GM19455 (cell line): ENCODE measurements around the gene LFNG.

ENCODE experiments used
- ATAC-seq: cut with Tn5 transposase; IDR thresholded peaks from one replicate; pipeline ENCODE4 v1.9.1; 2021; ENCODE audit not compliant: unreplicated experiment

The LFNG gene

DNA sequence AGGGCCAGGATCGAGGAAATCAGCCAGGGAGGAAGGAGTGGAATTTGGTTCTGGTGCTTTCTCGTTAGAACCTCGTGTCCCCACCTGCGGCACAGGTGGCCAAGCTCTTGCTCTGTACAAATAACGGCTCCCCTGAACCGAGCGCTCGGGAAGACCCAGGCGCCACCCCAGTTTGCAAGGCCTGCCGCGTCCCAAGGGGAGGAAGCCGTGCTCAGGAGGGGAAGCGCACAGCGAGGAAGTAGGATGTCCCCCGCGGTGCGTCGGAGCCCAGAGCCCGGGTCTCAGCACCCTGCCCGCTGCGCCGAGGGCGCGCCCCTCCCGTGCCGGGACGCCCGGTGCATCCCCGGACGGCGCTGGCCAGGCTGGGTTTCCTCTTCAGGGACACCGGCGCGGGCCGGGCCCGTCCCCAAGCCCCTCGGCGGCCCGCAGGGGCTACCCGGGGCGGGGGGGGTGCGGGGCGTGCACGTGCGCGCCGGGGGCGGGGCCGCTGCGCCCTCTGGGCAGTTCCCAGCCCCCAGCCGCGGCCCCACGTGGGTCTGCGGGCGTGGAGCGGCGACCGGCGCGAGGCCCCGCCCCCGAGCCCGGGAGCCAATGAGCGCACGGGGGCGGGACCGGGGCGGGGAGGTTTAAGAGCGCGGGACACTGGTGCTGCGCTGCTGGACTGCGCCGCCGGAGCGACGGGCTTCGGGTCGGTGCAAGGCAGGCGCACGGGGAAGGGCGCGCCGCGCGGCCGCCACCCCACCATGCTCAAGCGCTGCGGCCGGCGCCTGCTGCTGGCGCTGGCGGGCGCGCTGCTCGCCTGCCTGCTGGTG lies at the start of gene LFNG:
Gene LFNG (plus strand): TSS at position 656 of the 812 bp plus-strand sequence. CDS start 88 bp downstream, at position 744.
- ATAC-seq: peak; percentile 83

DNA sequence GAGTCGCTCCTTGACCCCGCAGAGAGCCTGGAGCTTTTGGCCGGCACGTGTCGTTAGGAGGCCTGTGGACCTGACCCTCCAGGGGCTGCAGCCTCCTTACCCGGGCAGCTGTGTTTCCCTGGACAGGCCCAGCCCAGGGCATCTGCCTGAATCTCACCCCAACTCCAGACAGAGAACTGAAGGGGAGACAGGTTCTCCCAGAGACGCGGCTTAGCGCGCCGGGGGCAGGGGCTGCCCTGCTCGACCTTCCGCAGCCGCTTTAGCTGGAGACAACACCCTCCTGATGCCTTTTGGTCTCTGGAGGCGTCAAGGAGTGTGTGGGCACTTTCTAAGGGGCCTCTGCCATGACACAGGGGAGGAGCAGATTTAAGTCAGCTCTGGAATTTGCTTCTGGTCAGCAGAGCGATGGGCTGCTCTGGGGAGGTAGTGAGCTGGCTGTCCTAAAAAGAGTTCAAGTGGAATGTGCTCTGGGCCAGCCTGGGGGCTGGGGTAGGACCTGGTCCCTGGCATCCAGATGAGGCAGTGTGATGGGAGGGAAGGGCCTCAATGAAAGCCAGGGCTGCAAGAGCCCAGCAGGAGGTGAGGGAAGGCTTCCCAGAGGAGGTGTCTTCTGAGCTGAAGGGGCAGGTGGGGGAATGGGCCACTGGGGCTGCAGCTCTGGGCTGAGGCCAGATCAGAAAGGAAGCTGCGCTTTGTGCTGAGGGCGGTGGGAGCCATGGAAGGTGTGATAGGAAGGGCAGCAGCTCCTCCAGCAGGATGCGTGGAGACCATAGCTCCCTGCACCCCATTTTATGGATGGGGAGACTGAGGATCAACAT lies 49.2 kb upstream of the LFNG start:
- ATAC-seq: no peak

- ATAC-seq: no peak
Observed at GRCh38 chr7:2471022-2471329, 48.6 kb upstream of the LFNG start.

DNA sequence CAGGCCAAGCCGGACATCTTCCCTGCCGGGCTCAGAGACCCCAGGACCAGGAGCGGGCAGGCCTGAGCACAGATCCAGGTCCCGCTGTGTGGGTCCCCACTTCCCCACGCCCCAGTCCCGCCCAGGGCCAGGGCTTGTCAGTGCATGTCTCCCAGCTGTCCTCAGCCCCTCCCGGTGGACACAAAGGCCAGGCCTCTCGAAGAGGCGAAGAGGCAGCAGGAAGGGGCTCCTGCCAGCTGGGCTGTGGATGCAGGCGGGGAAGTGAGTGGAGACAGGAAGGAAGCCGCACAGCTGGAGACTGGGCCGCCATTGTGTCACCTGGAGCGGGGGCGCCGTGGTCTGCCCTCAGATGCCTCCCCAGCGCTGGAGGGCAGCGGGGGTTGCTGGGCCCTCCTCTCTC lies 48.2 kb upstream of the LFNG start:
- no peak for ATAC-seq

GRCh38 chr7:2472739-2473138 lies 46.8 kb upstream of the LFNG start:
- ATAC-seq: no peak

- no peak for ATAC-seq
Observed at GRCh38 chr7:2473496-2474180, 45.9 kb upstream of the LFNG start.

GRCh38 chr7:2474224-2474623 lies 45.4 kb upstream of the LFNG start:
- ATAC-seq: no peak

DNA sequence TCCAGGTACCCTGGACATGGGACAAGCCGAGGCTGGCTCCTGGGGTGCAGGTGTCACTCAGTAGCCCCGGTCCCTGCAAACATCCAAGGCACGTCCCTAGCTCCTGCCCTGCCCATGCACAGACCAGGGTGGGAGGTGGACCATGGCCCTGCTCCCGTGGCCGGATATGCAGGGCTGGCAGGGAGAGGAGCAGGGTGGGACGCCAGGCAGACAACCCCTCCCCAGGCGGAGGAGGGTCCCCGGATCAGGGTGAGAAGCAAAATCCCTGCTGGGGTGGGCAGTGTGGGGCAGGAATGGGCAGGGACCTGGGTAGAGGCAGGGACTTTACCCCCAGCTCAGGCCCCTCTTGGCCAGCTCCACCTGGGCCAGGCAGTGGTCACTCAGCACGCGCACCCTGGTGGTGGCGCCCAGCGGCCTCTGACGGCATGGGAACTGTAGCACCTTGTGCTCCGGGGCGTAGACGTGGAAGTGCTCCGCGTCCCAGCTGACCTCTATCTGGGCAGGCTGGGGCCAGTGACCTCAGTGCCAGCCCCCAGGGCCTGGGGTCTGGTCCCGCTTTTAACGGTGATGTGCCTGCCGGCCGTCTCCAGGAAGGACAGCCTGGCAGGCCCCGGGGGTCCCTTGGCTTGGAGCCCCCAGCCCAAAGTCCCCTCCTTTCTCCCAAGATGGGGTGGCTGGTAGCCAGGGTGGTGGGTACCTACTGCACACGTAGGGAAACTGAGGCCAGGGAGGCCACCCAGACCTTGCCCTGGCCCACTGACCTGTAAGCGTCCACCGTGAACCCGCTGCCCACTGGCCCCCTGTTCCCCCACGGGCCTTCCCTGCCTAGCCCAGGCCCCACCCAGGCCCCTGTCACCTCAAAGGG lies 44.5 kb upstream of the LFNG start:
- no peak for ATAC-seq

DNA sequence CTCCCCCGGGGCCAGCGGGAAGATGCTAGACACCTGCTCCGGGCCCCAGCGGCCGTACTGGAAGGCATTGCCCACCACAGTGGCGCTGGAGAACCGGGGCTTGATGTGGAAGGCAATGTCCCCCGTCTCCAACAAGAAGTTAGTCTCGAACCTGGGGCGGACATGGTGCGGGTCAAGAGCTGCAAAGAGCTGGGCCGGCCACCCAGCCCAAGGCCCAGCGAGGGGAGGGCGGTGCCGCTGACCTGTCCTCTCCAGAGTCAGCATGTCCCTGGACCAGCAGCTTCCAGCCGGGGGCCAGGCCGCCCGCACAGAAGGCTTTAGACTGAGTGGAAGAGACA lies 43.9 kb upstream of the LFNG start:
- no peak for ATAC-seq

DNA sequence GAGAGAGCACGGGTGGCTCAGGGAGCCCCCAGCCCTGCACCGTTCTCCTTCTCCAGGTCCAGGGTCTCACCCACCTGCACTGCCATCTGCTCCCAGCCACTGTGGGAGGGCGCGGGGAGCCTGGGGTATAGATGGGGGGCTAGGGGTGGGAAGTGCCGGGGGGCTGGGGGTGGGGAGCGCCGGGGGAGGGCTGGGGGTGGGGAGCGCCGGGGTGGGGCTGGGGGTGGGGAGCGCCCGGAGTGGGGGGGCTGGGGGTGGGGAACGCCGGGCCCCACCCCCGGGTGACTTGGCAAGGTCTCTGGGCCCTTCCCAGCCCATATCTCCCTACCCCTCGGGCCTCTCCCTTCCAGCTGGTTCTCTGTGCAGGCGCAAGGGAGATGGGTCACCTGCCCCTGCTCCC lies 43.3 kb upstream of the LFNG start, which contains the start of gene GRIFIN:
Gene GRIFIN (minus strand): TSS at position 101 of the 400 bp plus-strand sequence. CDS start 15 bp downstream, at position 86.
- ATAC-seq: no peak

GRCh38 chr7:2476776-2477446 lies 42.7 kb upstream of the LFNG start:
- no peak for ATAC-seq

DNA sequence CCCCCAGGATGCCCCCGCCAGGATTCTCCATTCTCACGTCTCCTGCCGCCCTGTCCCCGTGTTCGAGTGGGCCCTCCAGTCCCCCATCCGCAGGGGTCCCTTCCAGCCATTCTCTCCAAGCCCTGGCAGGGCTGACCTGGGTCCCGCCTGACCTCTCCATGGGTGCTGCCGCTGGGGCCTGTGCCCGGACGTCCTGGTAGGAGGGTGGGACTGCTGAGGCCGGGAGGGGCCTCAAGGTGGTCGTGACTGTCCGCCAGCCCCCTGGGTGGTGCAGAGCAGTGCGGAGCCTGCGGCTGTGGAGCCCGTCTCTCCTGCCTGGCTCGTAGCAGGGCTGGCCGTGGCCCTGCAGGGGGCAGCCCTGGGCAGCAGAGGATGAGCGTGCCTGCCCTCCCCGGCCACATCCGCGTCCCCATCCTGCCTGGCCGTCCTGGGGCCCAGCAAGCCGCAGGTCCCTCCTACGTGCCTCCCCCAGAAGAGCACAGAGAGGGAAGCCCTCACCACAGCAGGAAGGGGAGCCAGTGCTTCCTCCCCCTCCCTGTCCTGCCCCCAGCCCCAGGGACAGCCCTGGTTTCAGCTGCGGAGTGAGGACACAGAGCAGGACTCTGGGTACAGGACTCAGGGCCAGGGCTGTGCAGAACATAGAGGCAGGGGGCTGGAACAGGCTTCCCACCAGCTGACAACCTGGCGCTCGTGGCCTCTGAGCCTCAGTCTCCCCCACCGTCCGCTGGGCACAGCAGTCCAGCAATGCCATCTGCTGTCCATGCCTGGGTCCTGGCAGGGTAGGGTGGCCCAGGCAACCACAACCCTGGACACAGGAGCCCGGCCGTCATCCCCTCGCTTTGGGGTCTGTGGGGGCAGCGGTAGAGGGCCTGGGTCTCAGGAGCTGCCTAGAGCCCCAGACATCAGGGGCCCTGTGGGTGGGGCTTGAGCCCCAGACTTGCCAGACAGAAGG lies 41.9 kb upstream of the LFNG start:
- no peak for ATAC-seq

- no peak for ATAC-seq
Observed at GRCh38 chr7:2478399-2478785, 41.2 kb upstream of the LFNG start.

GRCh38 chr7:2478800-2479199 lies 40.8 kb upstream of the LFNG start:
- ATAC-seq: no peak

DNA sequence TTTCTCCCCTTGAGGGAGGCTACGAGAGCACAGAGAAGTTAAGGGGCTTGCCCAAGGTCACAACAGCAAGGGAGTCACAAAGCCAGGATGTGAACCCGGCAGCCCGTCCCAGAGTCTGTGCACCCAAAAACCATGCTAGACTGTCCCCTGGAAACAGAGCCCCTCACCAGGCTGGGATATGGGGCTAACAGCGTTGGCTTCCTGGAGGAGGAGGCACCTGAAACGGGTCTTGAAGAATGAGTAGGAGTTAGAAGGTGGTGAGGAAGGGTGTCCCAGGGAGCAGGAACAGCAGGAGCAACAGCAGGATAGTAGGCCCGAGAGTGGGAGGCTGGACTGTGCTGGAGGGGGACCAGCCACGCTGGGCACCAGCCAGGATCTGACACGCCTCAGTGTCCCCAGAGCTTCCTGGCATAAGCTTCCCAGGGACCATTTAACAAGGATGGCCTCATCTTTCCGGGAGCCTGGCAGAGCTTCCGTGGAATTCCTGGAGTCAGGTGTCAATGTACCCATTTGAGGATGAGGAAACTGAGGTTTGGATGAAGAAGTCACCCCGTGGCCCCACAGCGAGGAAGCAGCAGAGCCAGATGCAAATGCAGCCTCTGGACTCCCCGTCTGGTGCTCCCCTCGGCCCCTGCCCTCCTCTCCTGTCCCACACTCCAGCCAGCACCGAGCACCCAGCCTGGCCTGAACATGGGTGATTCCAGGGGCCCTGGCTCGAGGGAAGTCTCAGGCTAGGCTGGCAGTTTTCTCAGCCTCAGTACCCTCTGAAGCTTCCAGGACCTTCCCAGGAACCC lies 40.1 kb upstream of the LFNG start:
- ATAC-seq: no peak

DNA sequence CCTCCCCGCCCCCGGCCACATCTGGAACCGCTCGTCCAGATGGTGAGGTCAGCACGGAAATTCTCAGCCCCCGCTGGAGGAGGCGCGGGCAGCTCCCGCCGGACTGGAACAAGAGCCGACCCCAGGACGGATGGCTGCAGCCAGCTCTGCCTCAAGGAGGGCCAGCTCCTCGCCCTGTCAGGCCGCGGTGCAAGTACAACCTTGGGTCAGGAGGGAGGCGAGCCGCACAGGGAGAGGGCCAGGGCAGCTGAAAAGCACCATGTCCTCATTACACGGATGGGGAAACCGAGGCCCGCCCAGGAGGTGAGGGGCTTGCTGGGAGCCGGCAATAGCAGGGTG lies 39.5 kb upstream of the LFNG start:
- no peak for ATAC-seq

GRCh38 chr7:2481195-2481594 lies 38.4 kb upstream of the LFNG start:
- ATAC-seq: no peak

GRCh38 chr7:2482725-2483451 lies 36.7 kb upstream of the LFNG start:
- no peak for ATAC-seq
